GM08714 (cell line): ENCODE measurements around the gene DUSP23.

ENCODE experiments used
- H3K4me3 ChIP-seq: fragments of 200-500 bp; sonication (Bioruptor generic); 2 replicates; pipeline ENCODE4 v1.5.1; 2014; ENCODE audit warnings: mild to moderate bottlenecking, low read length, inconsistent platforms
- ZNF274 ChIP-seq: IDR thresholded peaks from 2 replicates; pipeline ENCODE4 v1.6.1; 2012; ENCODE audit warnings: mild to moderate bottlenecking, low read depth, low read length

The DUSP23 gene

GRCh38 chr1:159828581-159829272, 48.0 kb downstream of the DUSP23 start:
- TF ChIP-seq ZNF274: no peak
- H3K4me3 ChIP-seq: no peak overlapping the region

DNA sequence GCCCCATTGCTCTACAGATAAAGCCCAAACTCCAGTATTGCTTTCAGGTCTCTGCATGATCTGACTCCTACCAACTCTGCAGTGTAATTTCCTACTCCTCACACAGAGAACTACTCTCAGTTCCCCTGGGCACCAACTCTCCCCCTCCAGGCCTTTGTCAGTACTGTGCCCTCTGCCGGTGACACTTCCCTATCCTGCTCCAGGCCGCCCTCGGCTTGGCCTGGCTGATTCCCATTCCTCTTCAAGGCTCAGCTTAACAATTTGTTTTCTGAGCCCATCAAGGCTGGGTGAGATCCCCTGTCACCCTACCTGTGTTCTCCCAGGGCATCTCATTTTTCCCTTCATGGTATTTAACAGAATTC, 48.5 kb downstream of the DUSP23 start:
- no peak for TF ChIP-seq ZNF274
- no peak overlapping the region for H3K4me3 ChIP-seq

- H3K4me3 ChIP-seq: no peak overlapping the region
- TF ChIP-seq ZNF274: no peak
Measured at GRCh38 chr1:159829822-159830465, 49.2 kb downstream of the DUSP23 start.

DNA sequence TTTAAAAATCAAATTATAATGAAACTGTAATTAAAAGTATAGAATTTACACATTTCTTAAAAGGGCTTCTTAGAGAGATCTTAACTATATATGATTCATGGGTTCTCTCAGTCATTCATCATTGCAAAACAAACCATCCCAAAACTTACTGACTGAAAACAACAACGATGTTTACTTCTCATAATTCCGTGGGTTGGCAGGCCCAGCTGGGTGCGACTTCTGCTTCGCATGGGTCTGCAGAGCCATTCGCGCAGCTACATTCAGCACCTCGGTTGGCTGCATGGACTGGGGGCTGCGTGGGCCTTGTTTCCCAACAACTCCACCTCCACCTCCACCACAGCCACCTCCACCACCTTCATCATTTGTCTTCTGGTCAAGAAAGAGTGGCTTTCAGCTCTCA, 50.0 kb downstream of the DUSP23 start:
- TF ChIP-seq ZNF274: no peak
- no peak overlapping the region for H3K4me3 ChIP-seq

GRCh38 chr1:159831412-159832141, 50.8 kb downstream of the DUSP23 start:
- TF ChIP-seq ZNF274: no peak

More at GRCh38 chr1:159831412-159832141, 50.8 kb downstream of the DUSP23 start:
- no peak overlapping the region for H3K4me3 ChIP-seq
